Erythroblast (primary cell): ENCODE results near the gene UBXN7.

Experiments
- GATA1 ChIP-seq: IDR thresholded peaks from 2 replicates; pipeline ENCODE4 v1.6.1; 2011; ENCODE audit warnings: low read depth, mild to moderate bottlenecking, control low read depth, low read length, moderate library complexity
- POLR2A ChIP-seq: IDR thresholded peaks from 2 replicates; pipeline ENCODE4 v1.6.1; 2011; ENCODE audit warnings: mild to moderate bottlenecking, low read length

- no peak for TF ChIP-seq GATA1
- no peak for TF ChIP-seq POLR2A
These were observed 54.9 kb downstream of the UBXN7 start for GRCh38 chr3:196377321-196377720.
